ENCODE measurements around the gene SULT1C4. TPM values are rescaled to one million over a fixed set of nuclear protein-coding genes. Genes with fewer than 3 reads are reported as not detected.
A peak's percentile ranks its signal among the peaks of the same experiment; 100 is the strongest.
"Not testable (repeated sequence)": the region's sequence is repeated elsewhere in the genome, so short reads cannot be mapped to it uniquely, and the experiment has no call there.

SULT1C4 gene
- 10 to 100 TPM; 44.6 to 55.5 (median 48.3) TPM for polyA plus RNA-seq (ENCODE audit: insufficient read length in 4 of 4)

GRCh38 chr2:108377815-108378630, at the start of gene SULT1C4:
Gene SULT1C4, plus strand, starts transcription at chr2:108377954. Its CDS starts 384 bp downstream, at chr2:108378338.
- peak; percentile 87 to 94 (median 91) for DNase-seq (ENCODE audit: low read depth in 4 of 4, low spot score in 3 of 4)

GRCh38 chr2:108329771-108330170, 48.0 kb upstream of the SULT1C4 start:
- no peak for DNase-seq (ENCODE audit: low read depth in 4 of 4, low spot score in 3 of 4)

GRCh38 chr2:108330979-108331378, 46.8 kb upstream of the SULT1C4 start:
- no peak for DNase-seq (ENCODE audit: low read depth in 4 of 4, low spot score in 3 of 4)

GRCh38 chr2:108345951-108346350, 31.8 kb upstream of the SULT1C4 start:
- no peak for DNase-seq (ENCODE audit: low read depth in 4 of 4, low spot score in 3 of 4)

GRCh38 chr2:108346827-108347226, 30.9 kb upstream of the SULT1C4 start:
- no peak for DNase-seq (ENCODE audit: low read depth in 4 of 4, low spot score in 3 of 4)

- no peak for DNase-seq (ENCODE audit: low read depth in 4 of 4, low spot score in 3 of 4)
Measured at GRCh38 chr2:108347786-108348185, 30.0 kb upstream of the SULT1C4 start.

GRCh38 chr2:108348816-108349570, 28.8 kb upstream of the SULT1C4 start:
- DNase-seq (ENCODE audit: low read depth in 4 of 4, low spot score in 3 of 4): no peak

GRCh38 chr2:108349571-108349928, 28.2 kb upstream of the SULT1C4 start:
- DNase-seq (ENCODE audit: low read depth in 4 of 4, low spot score in 3 of 4): no peak

- no peak for DNase-seq (ENCODE audit: low read depth in 4 of 4, low spot score in 3 of 4)
Measured at GRCh38 chr2:108351889-108352288, 25.9 kb upstream of the SULT1C4 start.

- DNase-seq (ENCODE audit: low read depth in 4 of 4, low spot score in 3 of 4): no peak
Measured at GRCh38 chr2:108354136-108354535, 23.6 kb upstream of the SULT1C4 start.

- DNase-seq (ENCODE audit: low read depth in 4 of 4, low spot score in 3 of 4): no peak
Measured at GRCh38 chr2:108355906-108356734, 21.6 kb upstream of the SULT1C4 start.

- DNase-seq (ENCODE audit: low read depth in 4 of 4, low spot score in 3 of 4): not testable (repeated sequence)
Measured at GRCh38 chr2:108359336-108359735, 18.4 kb upstream of the SULT1C4 start.

- DNase-seq (ENCODE audit: low read depth in 4 of 4, low spot score in 3 of 4): no peak
Measured at GRCh38 chr2:108360776-108361468, 16.8 kb upstream of the SULT1C4 start.

GRCh38 chr2:108363024-108363907, 14.5 kb upstream of the SULT1C4 start:
- no peak for DNase-seq (ENCODE audit: low read depth in 4 of 4, low spot score in 3 of 4)

GRCh38 chr2:108363908-108364225, 13.9 kb upstream of the SULT1C4 start:
- no peak for DNase-seq (ENCODE audit: low read depth in 4 of 4, low spot score in 3 of 4)

GRCh38 chr2:108364676-108365297, 13.0 kb upstream of the SULT1C4 start:
- DNase-seq (ENCODE audit: low read depth in 4 of 4, low spot score in 3 of 4): no peak

GRCh38 chr2:108365656-108366055, 12.1 kb upstream of the SULT1C4 start:
- DNase-seq (ENCODE audit: low read depth in 4 of 4, low spot score in 3 of 4): no peak

- no peak for DNase-seq (ENCODE audit: low read depth in 4 of 4, low spot score in 3 of 4)
Measured at GRCh38 chr2:108367014-108367413, 10.7 kb upstream of the SULT1C4 start.

- no peak for DNase-seq (ENCODE audit: low read depth in 4 of 4, low spot score in 3 of 4)
Measured at GRCh38 chr2:108367561-108368175, 10.1 kb upstream of the SULT1C4 start.
